ENCODE data around the gene DNAJC4. TPM values are rescaled to one million over a fixed set of nuclear protein-coding genes. Genes with fewer than 3 reads are reported as not detected.

The DNAJC4 gene
- total and polyA plus RNA-seq, 9 of the 15 experiments (the other 6 are each of a cell fraction or from before 2014, with no cell fraction given): 4.0 to 32.6 (median 19.9) TPM

DNA sequence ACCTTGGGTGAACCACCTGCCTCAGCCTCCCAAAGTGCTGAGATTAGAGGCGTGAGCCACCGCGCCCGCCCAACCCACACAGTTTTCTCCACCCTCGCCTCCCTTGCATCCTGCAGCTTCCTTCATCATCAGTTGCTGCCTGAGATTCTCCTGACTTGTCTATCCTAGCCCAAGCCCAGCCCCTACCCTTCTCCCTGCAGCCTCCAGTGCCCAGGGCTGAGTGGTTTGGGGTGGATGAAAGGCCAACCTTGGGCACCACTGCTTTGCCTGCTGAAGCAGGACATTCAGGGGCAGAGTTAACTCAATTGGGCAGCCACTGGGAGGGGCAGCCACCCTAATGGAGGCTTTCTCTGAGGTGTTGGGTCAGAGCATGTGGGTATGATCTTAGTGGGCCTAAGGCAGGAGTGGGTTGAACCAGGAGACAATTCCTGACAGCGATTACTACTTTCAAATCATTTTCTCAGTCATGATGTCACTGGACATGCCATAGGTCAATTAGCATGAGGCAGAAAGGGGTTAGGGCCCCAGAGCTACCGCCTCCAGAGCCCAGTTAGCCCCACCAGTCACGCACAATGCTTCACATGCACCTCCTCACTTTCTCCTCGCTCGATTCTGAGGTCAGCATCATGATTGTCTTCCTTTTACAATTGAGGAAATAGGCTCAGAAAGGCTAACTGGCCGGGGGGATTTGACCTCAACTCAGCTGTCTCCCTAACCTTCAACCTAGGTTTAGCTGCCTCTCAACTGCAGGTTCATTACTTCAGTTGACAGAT is 9.5 kb downstream of the DNAJC4 start (continued):
- TF ChIP-seq JUNB (CRISPR knock-in tag; conservative IDR thresholded peaks at IDR 0.05) (no peak), MAFF (IDR thresholded peaks at IDR 0.05; ENCODE audit: low read length) (0 out of 2 replicates have a peak, but pooled peaks have one; percentile 13), ZC3H4 (CRISPR knock-in tag; IDR thresholded peaks at IDR 0.05; ENCODE audit: borderline replicate concordance) (no peak), TBP (optimal IDR thresholded peaks at IDR 0.05; ENCODE audit: low read depth, low read length) (peak; percentile 21), NR1H2 (CRISPR knock-in tag; IDR thresholded peaks at IDR 0.05) (no peak), NCOR1 (IDR thresholded peaks at IDR 0.05) (no peak), TCF7 (IDR thresholded peaks at IDR 0.05; ENCODE audit: borderline replicate concordance) (no peak), FOXK1 (CRISPR knock-in tag; IDR thresholded peaks at IDR 0.05; ENCODE audit: borderline replicate concordance) (peak; percentile 28; the same call in 1 of the 2 replicates), JUND (IDR thresholded peaks at IDR 0.05; ENCODE audit: borderline replicate concordance, low read depth, low read length) (0 out of 2 replicates have a peak, but pooled peaks have one; percentile 26), JUND (tag; IDR thresholded peaks at IDR 0.05; ENCODE audit: borderline replicate concordance, low read depth, low read length) (no peak), ZNF589 (CRISPR knock-in tag; IDR thresholded peaks at IDR 0.05; ENCODE audit: low read depth) (0 out of 2 replicates have a peak, but pooled peaks have one; percentile 18), XRCC5 (IDR thresholded peaks at IDR 0.05; ENCODE audit: low read depth, low read length) (0 out of 2 replicates have a peak, but pooled peaks have one; percentile 2), SPI1 (IDR thresholded peaks at IDR 0.05; ENCODE audit: borderline replicate concordance, low read depth, low read length) (peak; percentile 70), KDM1A (IDR thresholded peaks at IDR 0.05) (no peak), GTF2E2 (tag; IDR thresholded peaks at IDR 0.05) (peak; percentile 71), TAF1 (IDR thresholded peaks at IDR 0.05; ENCODE audit: control insufficient read depth, extremely low read depth, insufficient read depth, low read length, severe bottlenecking) (peak; percentile 37), NR2C2 (CRISPR knock-in tag; IDR thresholded peaks at IDR 0.05) (peak; percentile 5; the same call in 1 of the 2 replicates), NR2C2 (tag; IDR thresholded peaks at IDR 0.05) (no peak), SIN3A (IDR thresholded peaks at IDR 0.05; ENCODE audit: borderline replicate concordance in 2 of 2, control insufficient read depth in 1 of 2, low read depth in 2 of 2, low read length in 2 of 2) (peak in 1 of 2 experiments; percentile 20; a peak in 1 of 4 replicates), MXI1 (IDR thresholded peaks at IDR 0.05; ENCODE audit: low read depth, low read length) (0 out of 2 replicates have a peak, but pooled peaks have one; percentile 29), ZNF551 (CRISPR knock-in tag; IDR thresholded peaks at IDR 0.05) (no peak), ZSCAN32 (CRISPR knock-in tag; IDR thresholded peaks at IDR 0.05) (0 out of 2 replicates have a peak, but pooled peaks have one; percentile 2)
- TF ChIP-seq, protein P1, sequence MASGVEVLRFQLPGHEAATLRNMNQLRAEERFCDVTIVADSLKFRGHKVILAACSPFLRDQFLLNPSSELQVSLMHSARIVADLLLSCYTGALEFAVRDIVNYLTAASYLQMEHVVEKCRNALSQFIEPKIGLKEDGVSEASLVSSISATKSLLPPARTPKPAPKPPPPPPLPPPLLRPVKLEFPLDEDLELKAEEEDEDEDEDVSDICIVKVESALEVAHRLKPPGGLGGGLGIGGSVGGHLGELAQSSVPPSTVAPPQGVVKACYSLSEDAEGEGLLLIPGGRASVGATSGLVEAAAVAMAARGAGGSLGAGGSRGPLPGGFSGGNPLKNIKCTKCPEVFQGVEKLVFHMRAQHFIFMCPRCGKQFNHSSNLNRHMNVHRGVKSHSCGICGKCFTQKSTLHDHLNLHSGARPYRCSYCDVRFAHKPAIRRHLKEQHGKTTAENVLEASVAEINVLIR (CRISPR knock-in tag; IDR thresholded peaks at IDR 0.05): 0 out of 2 replicates have a peak, but pooled peaks have one; percentile 20
- TF ChIP-seq, protein P2, sequence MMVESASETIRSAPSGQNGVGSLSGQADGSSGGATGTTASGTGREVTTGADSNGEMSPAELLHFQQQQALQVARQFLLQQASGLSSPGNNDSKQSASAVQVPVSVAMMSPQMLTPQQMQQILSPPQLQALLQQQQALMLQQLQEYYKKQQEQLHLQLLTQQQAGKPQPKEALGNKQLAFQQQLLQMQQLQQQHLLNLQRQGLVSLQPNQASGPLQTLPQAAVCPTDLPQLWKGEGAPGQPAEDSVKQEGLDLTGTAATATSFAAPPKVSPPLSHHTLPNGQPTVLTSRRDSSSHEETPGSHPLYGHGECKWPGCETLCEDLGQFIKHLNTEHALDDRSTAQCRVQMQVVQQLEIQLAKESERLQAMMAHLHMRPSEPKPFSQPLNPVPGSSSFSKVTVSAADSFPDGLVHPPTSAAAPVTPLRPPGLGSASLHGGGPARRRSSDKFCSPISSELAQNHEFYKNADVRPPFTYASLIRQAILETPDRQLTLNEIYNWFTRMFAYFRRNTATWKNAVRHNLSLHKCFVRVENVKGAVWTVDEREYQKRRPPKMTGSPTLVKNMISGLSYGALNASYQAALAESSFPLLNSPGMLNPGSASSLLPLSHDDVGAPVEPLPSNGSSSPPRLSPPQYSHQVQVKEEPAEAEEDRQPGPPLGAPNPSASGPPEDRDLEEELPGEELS (CRISPR knock-in tag; IDR thresholded peaks at IDR 0.05; ENCODE audit: borderline replicate concordance): peak; percentile 16; the same call in 1 of the 2 replicates
- TF ChIP-seq, protein P3, sequence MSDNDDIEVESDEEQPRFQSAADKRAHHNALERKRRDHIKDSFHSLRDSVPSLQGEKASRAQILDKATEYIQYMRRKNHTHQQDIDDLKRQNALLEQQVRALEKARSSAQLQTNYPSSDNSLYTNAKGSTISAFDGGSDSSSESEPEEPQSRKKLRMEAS (CRISPR knock-in tag; IDR thresholded peaks at IDR 0.05): peak; percentile 74
